Measurements from ENCODE around the gene PDZD4.

PDZD4 gene

GRCh38 chrX:153769865-153770600 is 60.3 kb downstream of the PDZD4 start:
- no peak for DNase-seq

- no peak for DNase-seq
Observed at GRCh38 chrX:153769158-153769864, 61.0 kb downstream of the PDZD4 start.

- no peak for DNase-seq
Observed at GRCh38 chrX:153768311-153769157, 61.8 kb downstream of the PDZD4 start.

- no peak for DNase-seq
Observed at GRCh38 chrX:153767674-153768055, 62.7 kb downstream of the PDZD4 start.

GRCh38 chrX:153766871-153767673 is 63.3 kb downstream of the PDZD4 start:
- DNase-seq: no peak

- peak; percentile 20 for DNase-seq
Observed at GRCh38 chrX:153766098-153766817, 64.1 kb downstream of the PDZD4 start.

GRCh38 chrX:153765138-153766079 is 64.9 kb downstream of the PDZD4 start:
- DNase-seq: no peak

- DNase-seq: no peak
Observed at GRCh38 chrX:153764786-153765137, 65.6 kb downstream of the PDZD4 start.

GRCh38 chrX:153763989-153764755 is 66.2 kb downstream of the PDZD4 start, which contains the start of gene PLXNB3:
TSS of gene PLXNB3 (plus strand) at chrX:153764249. CDS start at chrX:153765536, 1,287 bp downstream.
- peak; percentile 9 for DNase-seq

GRCh38 chrX:153763298-153763932 is 66.9 kb downstream of the PDZD4 start:
- no peak for DNase-seq

- DNase-seq: no peak
Observed at GRCh38 chrX:153762626-153763173, 67.6 kb downstream of the PDZD4 start.

- DNase-seq: no peak
Observed at GRCh38 chrX:153761863-153762262, 68.5 kb downstream of the PDZD4 start.

- DNase-seq: no peak
Observed at GRCh38 chrX:153755136-153755535, 75.2 kb downstream of the PDZD4 start.

Data from GOT3 (cell line).